HepG2 (cell line): ENCODE data around the gene NUDT3. TPM values are rescaled to one million over a fixed set of nuclear protein-coding genes. Genes with fewer than 3 reads are reported as not detected.

Source experiments
- ATAC-seq: fragments of 200-7000 bp; cut with Tn5 transposase; 3 replicates; pipeline ENCODE4 v1.9.1; 2020; ENCODE audit warnings: mild to moderate bottlenecking, moderate library complexity
- Bru-seq: library from RNA; stranded (reverse); fragments of 400-500 nt; gene quantifications from one replicate; lab custom pipeline; 2021; lab: Mats Ljungman, UMichigan
- BruChase-seq, 2 experiments: library from RNA; stranded (reverse); fragments of 400-500 nt; gene quantifications; one replicate each; lab custom pipeline; 2021; lab: Mats Ljungman, UMichigan
- BruUV-seq: library from RNA; stranded (reverse); fragments of 400-500 nt; replicated peaks from 2 replicates; lab custom pipeline; 2021; lab: Mats Ljungman, UMichigan
- CTCF ChIA-PET: fragments of 300-600 bp; formaldehyde crosslinking; extraction: SDS; loops from one replicate; lab custom pipeline; 2021; ENCODE audit warnings: low total read pairs, inconsistent platforms, low intra/inter-chr PET ratio; lab: Yijun Ruan, JAX
- POLR2A ChIA-PET: fragments of 350-600 bp; sonication (Branson Sonifier 250); formaldehyde crosslinking; loops from one replicate; lab custom pipeline; 2020; ENCODE audit warnings: antibody characterized with exemption, inconsistent platforms; lab: Yijun Ruan, JAX
- DNase-seq: peaks from one replicate; pipeline ENCODE4 v3.0.0-alpha.2; 2015; ENCODE audit warnings: low spot score
- FAIRE-seq: peaks from 3 replicates; lab custom pipeline; 2011; peaks lifted over from hg19 to GRCh38; lab: Jason Lieb, UNC
- H2AFZ ChIP-seq: one replicate; pipeline ENCODE4 v1.6.1; 2011; ENCODE audit warnings: low read length, inconsistent platforms
- H3K27ac ChIP-seq: fragments of 300-600 bp; 3 replicates; pipeline ENCODE4 v1.8.0; 2011; ENCODE audit warnings: mixed run types, mild to moderate bottlenecking, mixed read lengths, low read length, inconsistent platforms; ENCODE audit not compliant: insufficient read depth; ENCODE audit errors: extremely low read length
- H3K27me3 ChIP-seq, 2 experiments: fragments of 200-600 bp in 1 of 2; 2 replicates in 1 of 2; 3 replicates in 1 of 2; pipeline versions ENCODE4 v1.6.0 to v1.8.0; 2011; ENCODE audit warnings: low read length in 2 of 2, mild to moderate bottlenecking in 2 of 2, moderate library complexity in 2 of 2, inconsistent platforms in 1 of 2; ENCODE audit not compliant: insufficient read depth in 2 of 2, control insufficient read depth in 1 of 2
- H3K36me3 ChIP-seq, 2 experiments: fragments of 200-600 bp in 1 of 2; replicated peaks in 1 of 2; 2 replicates in 1 of 2; 3 replicates in 1 of 2; pipeline versions ENCODE4 v1.5.1 to v1.8.0; 2011; ENCODE audit warnings: low read length in 2 of 2, inconsistent platforms in 1 of 2; ENCODE audit not compliant: insufficient read depth in 2 of 2, control insufficient read depth in 1 of 2
- H3K4me1 ChIP-seq: 2 replicates; pipeline ENCODE4 v1.5.1; 2012; ENCODE audit warnings: low read length, inconsistent platforms; ENCODE audit not compliant: insufficient read depth
- H3K4me2 ChIP-seq: 2 replicates; pipeline ENCODE4 v1.6.0; 2011; ENCODE audit warnings: low read depth, low read length, inconsistent platforms
- H3K4me3 ChIP-seq, 3 experiments: fragments of 200-600 bp in 1 of 3; sonication (generic), shearing (Covaris generic) in 1 of 3; replicated peaks in 1 of 3; 2 replicates each; pipeline ENCODE4 v1.5.1; 2011 to 2016; ENCODE audit warnings: low read length in 3 of 3, inconsistent platforms in 2 of 3, low read depth in 2 of 3, mild to moderate bottlenecking in 2 of 3, control low read depth in 1 of 3, mixed read lengths in 1 of 3; ENCODE audit not compliant: insufficient read depth in 1 of 3
- H3K79me2 ChIP-seq: one replicate; pipeline ENCODE4 v1.6.1; 2011; ENCODE audit warnings: low read length, inconsistent platforms; ENCODE audit not compliant: insufficient read depth
- H3K9ac ChIP-seq: 2 replicates; pipeline ENCODE4 v1.6.0; 2011; ENCODE audit warnings: mild to moderate bottlenecking, low read depth, low read length, inconsistent platforms; ENCODE audit not compliant: insufficient read depth
- H3K9me3 ChIP-seq: 2 replicates; pipeline ENCODE4 v1.5.1; 2012; ENCODE audit warnings: mild to moderate bottlenecking, low read length
- H4K20me1 ChIP-seq: 2 replicates; pipeline ENCODE4 v1.6.0; 2011; ENCODE audit warnings: inconsistent platforms, mild to moderate bottlenecking, low read length, moderate library complexity; ENCODE audit not compliant: insufficient read depth
- CBX1 ChIP-seq: IDR thresholded peaks from one replicate; pipeline ENCODE4 v1.6.1; 2016; ENCODE audit warnings: antibody characterized with exemption, low read depth
- DNMT1 ChIP-seq: sonication (generic); formaldehyde crosslinking; IDR thresholded peaks from 2 replicates; pipeline ENCODE4 v1.5.1; 2020; ENCODE audit warnings: mild to moderate bottlenecking, missing genetic modification reagents
- LRRFIP1 ChIP-seq: sonication (generic); formaldehyde crosslinking; conservative IDR thresholded peaks from 2 replicates; pipeline ENCODE4 v1.4.0; 2020; ENCODE audit warnings: missing genetic modification reagents
- NR2F1 ChIP-seq, 2 experiments: fragments of 450-650 bp in 1 of 2; formaldehyde crosslinking in 1 of 2; IDR thresholded peaks; 2 replicates each; pipeline versions ENCODE4 v1.5.0 to v1.6.1; 2016 to 2020; ENCODE audit warnings: mild to moderate bottlenecking in 1 of 2, missing compliant biosample characterization in 1 of 2, missing genetic modification reagents in 1 of 2, moderate library complexity in 1 of 2
- PREB ChIP-seq: sonication (generic); formaldehyde crosslinking; IDR thresholded peaks from 2 replicates; pipeline ENCODE4 v1.4.0; 2020; ENCODE audit warnings: missing genetic modification reagents
- SIN3B ChIP-seq: fragments of 150-350 bp; IDR thresholded peaks from 2 replicates; pipeline ENCODE4 v1.6.1; 2014; ENCODE audit warnings: low read length
- THAP7 ChIP-seq: sonication (generic); formaldehyde crosslinking; IDR thresholded peaks from 2 replicates; pipeline ENCODE4 v1.8.1; 2023; ENCODE audit warnings: mild to moderate bottlenecking, missing genetic modification reagents
- ZNF367 ChIP-seq: sonication (generic); formaldehyde crosslinking; IDR thresholded peaks from 2 replicates; pipeline ENCODE4 v1.4.0; 2020; ENCODE audit warnings: missing genetic modification reagents, borderline replicate concordance
- WGBS: methylation state at CpG from one replicate; pipeline ENCODE4 v1.1.6; 2017; ENCODE audit warnings: low lambda C conversion rate; 5-methylcytosine and 5-hydroxymethylcytosine counted together
- in situ Hi-C: cut with HindIII; loops from 2 replicates; pipeline ENCODE4 v1.10.0; 2017; ENCODE audit warnings: low pct_unique_long_range_greater_than_20kb; ENCODE audit not compliant: extremely low pct_ligation_motif_present
- intact Hi-C: fragments of 100-400 bp; cut with micrococcal nuclease; formaldehyde crosslinking; loops from one replicate; pipeline ENCODE4 v1.10.0; 2022; ENCODE audit not compliant: unreplicated experiment
- long read RNA-seq, 2 experiments: library from RNA in 1 of 2; library from polyadenylated mRNA in 1 of 2; stranded (forward) in 1 of 2; unstranded in 1 of 2; transcript quantifications; one replicate each; pipeline ENCODE4 v2.0.0, GENCODE V29; 2019 to 2022
- polyA minus RNA-seq, 3 experiments: library from RNA; depleted of rRNA, polyadenylated mRNA; stranded (reverse); fragments of >200 nt; gene quantifications; 2 replicates each; pipeline ENCODE4 v1.2.3, GENCODE V29; 2011; ENCODE audit warnings: low replicate concordance in 1 of 3
- polyA plus RNA-seq, 8 experiments: library from polyadenylated mRNA; depleted of rRNA in 3 of 8; stranded (reverse) in 7 of 8; unstranded in 1 of 8; fragments of >200 nt; fragmentation: Illumina TruSeq in 4 of 8; extraction: Trizol in 4 of 8; gene quantifications; 2 replicates each; pipeline versions ENCODE4 v1.2.1 to v1.2.3, GENCODE V29; 2011 to 2016; ENCODE audit warnings: low read depth in 4 of 8, missing spikeins in 1 of 8, mixed read lengths in 1 of 8; ENCODE audit not compliant: insufficient read depth in 1 of 8
- total RNA-seq, 5 experiments: library from RNA; depleted of rRNA; stranded (reverse); fragments of >200 nt; fragmentation: Illumina TruSeq; extraction: Trizol; gene quantifications; 2 replicates each; pipeline ENCODE4 v1.2.3, GENCODE V29; 2016; ENCODE audit warnings: low read depth in 1 of 5

Gene NUDT3
- total RNA-seq (2016; rRNA removed; fragmentation: Illumina TruSeq; extraction: Trizol) (20.2 and 30.1 TPM in 2 replicates), polyA plus RNA-seq (2011; rRNA removed) (17.6 and 20.6 TPM in 2 replicates), polyA minus RNA-seq (2011; rRNA and poly(A)+ RNA removed; ENCODE audit: low replicate concordance) (23.6 and 25.7 TPM in 2 replicates), Bru-seq, nascent RNA (percentile 93 among the genes with signal in this experiment), BruChase-seq, experiment 1, labeled RNA remaining after a 6-hour chase (percentile 99 among the genes with signal in this experiment), BruChase-seq, experiment 2, labeled RNA remaining after a 2-hour chase (percentile 98 among the genes with signal in this experiment)
- total RNA-seq (2016; cell fraction: cytosol; rRNA removed; fragmentation: Illumina TruSeq; extraction: Trizol; ENCODE audit: low read depth): 4.1 and 4.8 TPM in 2 replicates
- total RNA-seq (2016; cell fraction: insoluble cytoplasmic fraction; rRNA removed; fragmentation: Illumina TruSeq; extraction: Trizol): 19.5 and 29.7 TPM in 2 replicates
- 14.6 and 14.8 TPM in 2 replicates for total RNA-seq (2016; cell fraction: membrane; rRNA removed; fragmentation: Illumina TruSeq; extraction: Trizol)
- 15.7 and 19.0 TPM in 2 replicates for total RNA-seq (2016; cell fraction: nucleus; rRNA removed; fragmentation: Illumina TruSeq; extraction: Trizol)
- 10.7 and 14.8 TPM in 2 replicates for polyA plus RNA-seq (2011; cell fraction: cytosol; rRNA removed)
- polyA plus RNA-seq (2011; cell fraction: nucleus; rRNA removed): 9.2 and 11.9 TPM in 2 replicates
- 5.6 TPM in 2 replicates for polyA plus RNA-seq (2012)
- 3.0 and 3.5 TPM in 2 replicates for polyA plus RNA-seq (2016; cell fraction: cytosol; fragmentation: Illumina TruSeq; extraction: Trizol; ENCODE audit: low read depth)
- polyA plus RNA-seq (2016; cell fraction: insoluble cytoplasmic fraction; fragmentation: Illumina TruSeq; extraction: Trizol; ENCODE audit: low read depth): 22.4 and 22.7 TPM in 2 replicates
- 7.4 and 7.7 TPM in 2 replicates for polyA plus RNA-seq (2016; cell fraction: membrane; fragmentation: Illumina TruSeq; extraction: Trizol; ENCODE audit: low read depth)
- 23.3 TPM in 2 replicates for polyA plus RNA-seq (2016; cell fraction: nucleus; fragmentation: Illumina TruSeq; extraction: Trizol; ENCODE audit: insufficient read depth, low read depth)
- 18.9 and 21.6 TPM in 2 replicates for polyA minus RNA-seq (2011; cell fraction: cytosol; rRNA and poly(A)+ RNA removed)
- 14.0 and 19.0 TPM in 2 replicates for polyA minus RNA-seq (2011; cell fraction: nucleus; rRNA and poly(A)+ RNA removed)
- long read RNA-seq, experiment 1, full-length matches to known transcripts: 8 of 27 reads
- long read RNA-seq, experiment 1, partial matches to known transcripts: 0 of 27 reads
- long read RNA-seq, experiment 1, other reads (novel, unspliced or antisense): 19 of 27 reads
- long read RNA-seq, experiment 2, full-length matches to known transcripts: 61 of 122 reads
- long read RNA-seq, experiment 2, partial matches to known transcripts: 4 of 122 reads
- long read RNA-seq, experiment 2, other reads (novel, unspliced or antisense): 57 of 122 reads

- intact Hi-C loops (loop anchor here (2.0 kb wide), 1 partner anchor 144 kb away; the partner anchor contains the start of gene SMIM29), in situ Hi-C loops (no loop called here)
- H3K27ac ChIP-seq: peak within 1 kb of the TSS; percentile 93
- FAIRE-seq: peak; percentile 12
- peak within 1 kb of the TSS; percentile 81 to 88 (median 86) for H3K4me3 ChIP-seq
- peak within 1 kb of the TSS; percentile 64 for H2AFZ ChIP-seq
- H3K9me3 ChIP-seq: peaks cover 5% of the 10 kb centered on the region
- peaks cover 35% of the 10 kb centered on the region for H3K4me1 ChIP-seq
- peak; percentile 86 for ATAC-seq
- under 1% methylated on average over 46 of the region's 87 CpGs for WGBS
- no peaks in the 10 kb centered on the region for H3K36me3 ChIP-seq
- DNase-seq: peak; percentile 92
- peaks cover 46% of the 10 kb centered on the region for H3K79me2 ChIP-seq
- H4K20me1 ChIP-seq: peaks cover 10% of the 10 kb centered on the region
- peak within 1 kb of the TSS; percentile 93 for H3K9ac ChIP-seq
- peak within 1 kb of the TSS; percentile 83 for H3K4me2 ChIP-seq
- CTCF ChIA-PET: interaction anchor here (1.5 to 1.7 kb wide), 3 partner anchors 143 to 197 kb away, joined by 6 to 12 read pairs (median 6); partner anchors contain the start of gene SMIM29
- BruUV-seq: no TSS peak
- POLR2A ChIA-PET: interaction anchor here (1.1 to 3.5 kb wide), 3 partner anchors 22 to 156 kb away, joined by 4 to 22 read pairs (median 7); partner anchors contain the start of gene HMGA1
- H3K27me3 ChIP-seq: no peaks in the 10 kb centered on the region; a peak in 1 of 5 replicates
- TF ChIP-seq DNMT1 (peak; percentile 27; the same call in 1 of the 2 replicates), ZNF367 (CRISPR knock-in tag) (no peak; the same call in 1 of the 2 replicates), SIN3B (no peak), LRRFIP1 (CRISPR knock-in tag) (no peak; the same call in 1 of the 2 replicates), PREB (CRISPR knock-in tag) (0 out of 2 replicates have a peak, but pooled peaks have one; percentile 15), NR2F1 (CRISPR knock-in tag; IDR thresholded peaks at IDR 0.05) (no peak), THAP7 (CRISPR knock-in tag) (no peak), CBX1 (peak; percentile 59)
Measured at GRCh38 chr6:34392497-34393190, at the start of gene NUDT3. TSS of gene NUDT3 (minus strand) at chr6:34392669. CDS start at chr6:34392362, 307 bp downstream.
